HepG2 (cell line): ENCODE measurements around the gene MITF. TPM values are rescaled to one million over a fixed set of nuclear protein-coding genes. Genes with fewer than 3 reads are reported as not detected.

Source experiments
- ATAC-seq: fragments of 200-7000 bp; cut with Tn5 transposase; 3 replicates; pipeline ENCODE4 v1.9.1; 2020; ENCODE audit warnings: mild to moderate bottlenecking, moderate library complexity
- BruUV-seq: library from RNA; stranded (reverse); fragments of 400-500 nt; replicated peaks from 2 replicates; lab custom pipeline; 2021; lab: Mats Ljungman, UMichigan
- CTCF ChIA-PET: fragments of 300-600 bp; formaldehyde crosslinking; extraction: SDS; loops from one replicate; lab custom pipeline; 2021; ENCODE audit warnings: low total read pairs, inconsistent platforms, low intra/inter-chr PET ratio; lab: Yijun Ruan, JAX
- POLR2A ChIA-PET: fragments of 350-600 bp; sonication (Branson Sonifier 250); formaldehyde crosslinking; loops from one replicate; lab custom pipeline; 2020; ENCODE audit warnings: antibody characterized with exemption, inconsistent platforms; lab: Yijun Ruan, JAX
- DNase-seq: peaks from one replicate; pipeline ENCODE4 v3.0.0-alpha.2; 2015; ENCODE audit warnings: low spot score
- FAIRE-seq: peaks from 3 replicates; lab custom pipeline; 2011; peaks lifted over from hg19 to GRCh38; lab: Jason Lieb, UNC
- H2AFZ ChIP-seq: one replicate; pipeline ENCODE4 v1.6.1; 2011; ENCODE audit warnings: low read length, inconsistent platforms
- H3K27ac ChIP-seq: fragments of 300-600 bp; 3 replicates; pipeline ENCODE4 v1.8.0; 2011; ENCODE audit warnings: mixed run types, mild to moderate bottlenecking, mixed read lengths, low read length, inconsistent platforms; ENCODE audit not compliant: insufficient read depth; ENCODE audit errors: extremely low read length
- H3K27me3 ChIP-seq, 2 experiments: fragments of 200-600 bp in 1 of 2; 2 replicates in 1 of 2; 3 replicates in 1 of 2; pipeline versions ENCODE4 v1.6.0 to v1.8.0; 2011; ENCODE audit warnings: low read length in 2 of 2, mild to moderate bottlenecking in 2 of 2, moderate library complexity in 2 of 2, inconsistent platforms in 1 of 2; ENCODE audit not compliant: insufficient read depth in 2 of 2, control insufficient read depth in 1 of 2
- H3K36me3 ChIP-seq, 2 experiments: fragments of 200-600 bp in 1 of 2; replicated peaks in 1 of 2; 2 replicates in 1 of 2; 3 replicates in 1 of 2; pipeline versions ENCODE4 v1.5.1 to v1.8.0; 2011; ENCODE audit warnings: low read length in 2 of 2, inconsistent platforms in 1 of 2; ENCODE audit not compliant: insufficient read depth in 2 of 2, control insufficient read depth in 1 of 2
- H3K4me1 ChIP-seq: 2 replicates; pipeline ENCODE4 v1.5.1; 2012; ENCODE audit warnings: low read length, inconsistent platforms; ENCODE audit not compliant: insufficient read depth
- H3K4me2 ChIP-seq: 2 replicates; pipeline ENCODE4 v1.6.0; 2011; ENCODE audit warnings: low read depth, low read length, inconsistent platforms
- H3K4me3 ChIP-seq, 3 experiments: fragments of 200-600 bp in 1 of 3; sonication (generic), shearing (Covaris generic) in 1 of 3; replicated peaks in 1 of 3; 2 replicates each; pipeline ENCODE4 v1.5.1; 2011 to 2016; ENCODE audit warnings: low read length in 3 of 3, inconsistent platforms in 2 of 3, low read depth in 2 of 3, mild to moderate bottlenecking in 2 of 3, control low read depth in 1 of 3, mixed read lengths in 1 of 3; ENCODE audit not compliant: insufficient read depth in 1 of 3
- H3K79me2 ChIP-seq: one replicate; pipeline ENCODE4 v1.6.1; 2011; ENCODE audit warnings: low read length, inconsistent platforms; ENCODE audit not compliant: insufficient read depth
- H3K9ac ChIP-seq: 2 replicates; pipeline ENCODE4 v1.6.0; 2011; ENCODE audit warnings: mild to moderate bottlenecking, low read depth, low read length, inconsistent platforms; ENCODE audit not compliant: insufficient read depth
- H3K9me3 ChIP-seq: 2 replicates; pipeline ENCODE4 v1.5.1; 2012; ENCODE audit warnings: mild to moderate bottlenecking, low read length
- H4K20me1 ChIP-seq: 2 replicates; pipeline ENCODE4 v1.6.0; 2011; ENCODE audit warnings: inconsistent platforms, mild to moderate bottlenecking, low read length, moderate library complexity; ENCODE audit not compliant: insufficient read depth
- MIER3 ChIP-seq: IDR thresholded peaks from 2 replicates; pipeline ENCODE4 v1.6.1; 2016; ENCODE audit warnings: missing compliant biosample characterization, borderline replicate concordance
- MYNN ChIP-seq: sonication (generic); formaldehyde crosslinking; IDR thresholded peaks from 2 replicates; pipeline ENCODE4 v1.4.0; 2020; ENCODE audit warnings: mild to moderate bottlenecking, low read depth, missing genetic modification reagents
- RAD21 ChIP-seq: fragments of 450-650 bp; formaldehyde crosslinking; IDR thresholded peaks from 2 replicates; pipeline ENCODE4 v1.5.0; 2020; ENCODE audit warnings: mild to moderate bottlenecking
- RARG ChIP-seq: sonication (generic); formaldehyde crosslinking; IDR thresholded peaks from 2 replicates; pipeline ENCODE4 v1.4.0; 2020; ENCODE audit warnings: low read depth, mild to moderate bottlenecking, missing genetic modification reagents
- RFX3 ChIP-seq: IDR thresholded peaks from 2 replicates; pipeline ENCODE4 v1.6.1; 2016; ENCODE audit warnings: missing biosample characterization, missing genetic modification reagents
- ZNF260 ChIP-seq: sonication (generic); formaldehyde crosslinking; IDR thresholded peaks from 2 replicates; pipeline ENCODE4 v1.4.0; 2020; ENCODE audit warnings: missing genetic modification reagents, low read depth, mild to moderate bottlenecking, borderline replicate concordance
- WGBS: methylation state at CpG from one replicate; pipeline ENCODE4 v1.1.6; 2017; ENCODE audit warnings: low lambda C conversion rate; 5-methylcytosine and 5-hydroxymethylcytosine counted together
- in situ Hi-C: cut with HindIII; loops from 2 replicates; pipeline ENCODE4 v1.10.0; 2017; ENCODE audit warnings: low pct_unique_long_range_greater_than_20kb; ENCODE audit not compliant: extremely low pct_ligation_motif_present
- intact Hi-C: fragments of 100-400 bp; cut with micrococcal nuclease; formaldehyde crosslinking; loops from one replicate; pipeline ENCODE4 v1.10.0; 2022; ENCODE audit not compliant: unreplicated experiment
- polyA plus RNA-seq, 8 experiments: library from polyadenylated mRNA; depleted of rRNA in 3 of 8; stranded (reverse) in 7 of 8; unstranded in 1 of 8; fragments of >200 nt; fragmentation: Illumina TruSeq in 4 of 8; extraction: Trizol in 4 of 8; gene quantifications; 2 replicates each; pipeline versions ENCODE4 v1.2.1 to v1.2.3, GENCODE V29; 2011 to 2016; ENCODE audit warnings: low read depth in 4 of 8, missing spikeins in 1 of 8, mixed read lengths in 1 of 8; ENCODE audit not compliant: insufficient read depth in 1 of 8
- total RNA-seq, 5 experiments: library from RNA; depleted of rRNA; stranded (reverse); fragments of >200 nt; fragmentation: Illumina TruSeq; extraction: Trizol; gene quantifications; 2 replicates each; pipeline ENCODE4 v1.2.3, GENCODE V29; 2016; ENCODE audit warnings: low read depth in 1 of 5
- TF ChIP-seq, protein P1 (sequence below): sonication (generic); formaldehyde crosslinking; IDR thresholded peaks from 2 replicates; pipeline ENCODE4 v1.5.0; 2020; ENCODE audit warnings: missing genetic modification reagents
- TF ChIP-seq, protein P2 (sequence below): sonication (generic); formaldehyde crosslinking; IDR thresholded peaks from 2 replicates; pipeline ENCODE4 v1.4.0; 2020; ENCODE audit warnings: missing genetic modification reagents, mild to moderate bottlenecking, borderline replicate concordance
- TF ChIP-seq, protein P3 (sequence below): IDR thresholded peaks from 2 replicates; pipeline ENCODE4 v1.6.1; 2016; ENCODE audit warnings: mild to moderate bottlenecking, missing biosample characterization, missing genetic modification reagents
- TF ChIP-seq, protein P4 (sequence below): IDR thresholded peaks from 2 replicates; pipeline ENCODE4 v1.6.1; 2016; ENCODE audit warnings: missing biosample characterization, missing genetic modification reagents, low read depth

Gene MITF
- total and polyA plus RNA-seq, 2 of the 13 experiments (the other 11 are each of a cell fraction or from before 2014, with no cell fraction given) = 0.12 to 0.38 TPM

DNA sequence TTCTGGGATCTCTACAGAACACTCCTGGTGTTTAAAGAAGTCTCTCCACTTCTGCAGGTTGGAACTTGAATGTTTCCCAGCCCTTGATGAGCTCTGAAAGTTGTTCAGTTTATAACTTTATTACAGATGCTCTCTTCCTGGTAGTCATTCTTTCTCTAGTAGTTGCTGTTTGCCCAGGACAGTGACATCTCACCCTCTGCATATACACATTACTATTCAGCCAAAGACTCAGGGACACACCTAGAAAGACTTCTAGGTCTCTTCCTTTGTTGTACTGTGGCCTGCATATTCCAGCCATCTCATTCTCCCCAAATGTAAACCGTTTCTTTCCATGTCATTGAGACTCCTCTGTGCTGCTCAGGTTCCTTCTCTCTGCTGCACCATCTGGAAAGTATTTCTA lies 76.7 kb downstream of the MITF start:
- Histone ChIP-seq H3K9ac (no peak overlapping the region), H3K79me2 (no peaks in the 10 kb centered on the region), H3K27me3 (no peaks in the 10 kb centered on the region; a peak in 1 of 5 replicates), H3K9me3 (no peaks in the 10 kb centered on the region), H3K4me3 (no peak overlapping the region), H2AFZ (no peak overlapping the region), H3K36me3 (no peaks in the 10 kb centered on the region), H3K4me2 (no peak overlapping the region), H3K4me1 (no peaks in the 10 kb centered on the region), H3K27ac (no peak overlapping the region), H4K20me1 (no peaks in the 10 kb centered on the region)
- BruUV-seq = no TSS peak
- WGBS = 0% methylated on average over 1 of the region's 1 CpG
- TF ChIP-seq, protein P1, sequence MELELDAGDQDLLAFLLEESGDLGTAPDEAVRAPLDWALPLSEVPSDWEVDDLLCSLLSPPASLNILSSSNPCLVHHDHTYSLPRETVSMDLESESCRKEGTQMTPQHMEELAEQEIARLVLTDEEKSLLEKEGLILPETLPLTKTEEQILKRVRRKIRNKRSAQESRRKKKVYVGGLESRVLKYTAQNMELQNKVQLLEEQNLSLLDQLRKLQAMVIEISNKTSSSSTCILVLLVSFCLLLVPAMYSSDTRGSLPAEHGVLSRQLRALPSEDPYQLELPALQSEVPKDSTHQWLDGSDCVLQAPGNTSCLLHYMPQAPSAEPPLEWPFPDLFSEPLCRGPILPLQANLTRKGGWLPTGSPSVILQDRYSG = no peak
- no peak for TF ChIP-seq RFX3
- TF ChIP-seq, protein P2, sequence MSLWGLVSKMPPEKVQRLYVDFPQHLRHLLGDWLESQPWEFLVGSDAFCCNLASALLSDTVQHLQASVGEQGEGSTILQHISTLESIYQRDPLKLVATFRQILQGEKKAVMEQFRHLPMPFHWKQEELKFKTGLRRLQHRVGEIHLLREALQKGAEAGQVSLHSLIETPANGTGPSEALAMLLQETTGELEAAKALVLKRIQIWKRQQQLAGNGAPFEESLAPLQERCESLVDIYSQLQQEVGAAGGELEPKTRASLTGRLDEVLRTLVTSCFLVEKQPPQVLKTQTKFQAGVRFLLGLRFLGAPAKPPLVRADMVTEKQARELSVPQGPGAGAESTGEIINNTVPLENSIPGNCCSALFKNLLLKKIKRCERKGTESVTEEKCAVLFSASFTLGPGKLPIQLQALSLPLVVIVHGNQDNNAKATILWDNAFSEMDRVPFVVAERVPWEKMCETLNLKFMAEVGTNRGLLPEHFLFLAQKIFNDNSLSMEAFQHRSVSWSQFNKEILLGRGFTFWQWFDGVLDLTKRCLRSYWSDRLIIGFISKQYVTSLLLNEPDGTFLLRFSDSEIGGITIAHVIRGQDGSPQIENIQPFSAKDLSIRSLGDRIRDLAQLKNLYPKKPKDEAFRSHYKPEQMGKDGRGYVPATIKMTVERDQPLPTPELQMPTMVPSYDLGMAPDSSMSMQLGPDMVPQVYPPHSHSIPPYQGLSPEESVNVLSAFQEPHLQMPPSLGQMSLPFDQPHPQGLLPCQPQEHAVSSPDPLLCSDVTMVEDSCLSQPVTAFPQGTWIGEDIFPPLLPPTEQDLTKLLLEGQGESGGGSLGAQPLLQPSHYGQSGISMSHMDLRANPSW = no peak
- no peak for TF ChIP-seq MYNN (CRISPR knock-in tag)
- TF ChIP-seq, protein P3, sequence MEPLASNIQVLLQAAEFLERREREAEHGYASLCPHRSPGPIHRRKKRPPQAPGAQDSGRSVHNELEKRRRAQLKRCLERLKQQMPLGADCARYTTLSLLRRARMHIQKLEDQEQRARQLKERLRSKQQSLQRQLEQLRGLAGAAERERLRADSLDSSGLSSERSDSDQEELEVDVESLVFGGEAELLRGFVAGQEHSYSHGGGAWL (CRISPR knock-in tag) = no peak
- TF ChIP-seq ZNF260 (CRISPR knock-in tag) = no peak
- no peak for TF ChIP-seq RAD21
- no peak for TF ChIP-seq RARG (CRISPR knock-in tag)
- TF ChIP-seq, protein P4, sequence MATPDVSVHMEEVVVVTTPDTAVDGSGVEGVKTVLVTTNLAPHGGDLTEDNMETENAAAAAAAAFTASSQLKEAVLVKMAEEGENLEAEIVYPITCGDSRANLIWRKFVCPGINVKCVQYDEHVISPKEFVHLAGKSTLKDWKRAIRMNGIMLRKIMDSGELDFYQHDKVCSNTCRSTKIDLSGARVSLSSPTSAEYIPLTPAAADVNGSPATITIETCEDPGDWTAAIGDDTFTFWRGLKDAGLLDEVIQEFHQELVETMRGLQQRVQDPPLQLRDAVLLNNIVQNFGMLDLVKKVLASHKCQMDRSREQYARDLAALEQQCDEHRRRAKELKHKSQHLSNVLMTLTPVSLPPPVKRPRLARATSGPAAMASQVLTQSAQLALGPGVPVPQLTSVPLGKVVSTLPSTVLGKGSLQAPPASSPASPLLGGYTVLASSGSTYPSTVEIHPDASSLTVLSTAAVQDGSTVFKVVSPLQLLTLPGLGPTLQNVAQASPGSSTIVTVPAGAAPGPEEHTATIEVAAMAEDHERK = no peak
- no peak for TF ChIP-seq MIER3 (CRISPR knock-in tag)
- intact Hi-C loops = no loop called here
- no peak for ATAC-seq
- no peak for DNase-seq
- in situ Hi-C loops = no loop called here
- ChIA-PET POLR2A (no interaction called here), CTCF (no interaction called here)
- FAIRE-seq = no peak
